Measurements from ENCODE around the gene ABI3.

Gene ABI3

GRCh38 chr17:49198211-49198610 lies 12.3 kb upstream of the ABI3 start:
- H3K4me3 ChIP-seq (ENCODE audit: low read length) = no peak overlapping the region
- H3K27ac ChIP-seq (ENCODE audit: low read length) = no peak overlapping the region
- H3K4me1 ChIP-seq (ENCODE audit: low read length) = peaks cover 13% of the 10 kb centered on the region
- H4K20me1 ChIP-seq (ENCODE audit: insufficient read depth, low read length) = no peaks in the 10 kb centered on the region
- no peaks in the 10 kb centered on the region for H3K36me3 ChIP-seq (replicated peaks; ENCODE audit: low read depth, low read length)
- H3K27me3 ChIP-seq (ENCODE audit: low read depth, low read length) = no peaks in the 10 kb centered on the region
- no peak for TF ChIP-seq EZH2phosphoT487 (IDR thresholded peaks at IDR 0.05; ENCODE audit: low read depth)
- TF ChIP-seq CTCF (IDR thresholded peaks at IDR 0.05; ENCODE audit: low read depth, low read length) = no peak
- no peaks in the 10 kb centered on the region for H3K79me2 ChIP-seq (ENCODE audit: low read length)
- H2AFZ ChIP-seq (ENCODE audit: low read depth, low read length) = no peak overlapping the region
- no peak overlapping the region for H3K9ac ChIP-seq (ENCODE audit: low read length)
- no peaks in the 10 kb centered on the region for H3K9me3 ChIP-seq (ENCODE audit: insufficient read depth, low read length)
- no peak overlapping the region for H3K4me2 ChIP-seq (ENCODE audit: low read length)

GRCh38 chr17:49200423-49201083 lies 10.0 kb upstream of the ABI3 start:
- Histone ChIP-seq H3K79me2 (ENCODE audit: low read length) (no peaks in the 10 kb centered on the region), H2AFZ (ENCODE audit: low read depth, low read length) (no peak overlapping the region), H3K27ac (ENCODE audit: low read length) (no peak overlapping the region), H3K27me3 (ENCODE audit: low read depth, low read length) (no peaks in the 10 kb centered on the region), H3K4me3 (ENCODE audit: low read length) (no peak overlapping the region), H3K9ac (ENCODE audit: low read length) (no peak overlapping the region), H3K9me3 (ENCODE audit: insufficient read depth, low read length) (no peaks in the 10 kb centered on the region), H3K36me3 (replicated peaks; ENCODE audit: low read depth, low read length) (no peaks in the 10 kb centered on the region), H3K4me1 (ENCODE audit: low read length) (peaks cover 3% of the 10 kb centered on the region), H4K20me1 (ENCODE audit: insufficient read depth, low read length) (no peaks in the 10 kb centered on the region), H3K4me2 (ENCODE audit: low read length) (no peak overlapping the region)
- no peak for TF ChIP-seq EZH2phosphoT487 (IDR thresholded peaks at IDR 0.05; ENCODE audit: low read depth)
- TF ChIP-seq CTCF (IDR thresholded peaks at IDR 0.05; ENCODE audit: low read depth, low read length) = no peak

- Histone ChIP-seq H3K4me3 (ENCODE audit: low read length) (no peak overlapping the region), H3K79me2 (ENCODE audit: low read length) (no peaks in the 10 kb centered on the region), H3K27me3 (ENCODE audit: low read depth, low read length) (no peaks in the 10 kb centered on the region), H2AFZ (ENCODE audit: low read depth, low read length) (no peak overlapping the region), H3K9ac (ENCODE audit: low read length) (no peak overlapping the region), H3K36me3 (replicated peaks; ENCODE audit: low read depth, low read length) (peaks cover 2% of the 10 kb centered on the region), H3K9me3 (ENCODE audit: insufficient read depth, low read length) (no peaks in the 10 kb centered on the region), H3K4me1 (ENCODE audit: low read length) (no peaks in the 10 kb centered on the region), H3K4me2 (ENCODE audit: low read length) (no peak overlapping the region), H4K20me1 (ENCODE audit: insufficient read depth, low read length) (no peaks in the 10 kb centered on the region), H3K27ac (ENCODE audit: low read length) (no peak overlapping the region)
- TF ChIP-seq CTCF (IDR thresholded peaks at IDR 0.05; ENCODE audit: low read depth, low read length) = no peak
- TF ChIP-seq EZH2phosphoT487 (IDR thresholded peaks at IDR 0.05; ENCODE audit: low read depth) = no peak
Measured at GRCh38 chr17:49201481-49201927, 9.0 kb upstream of the ABI3 start.

- H3K4me1 ChIP-seq (ENCODE audit: low read length) = no peaks in the 10 kb centered on the region
- no peak overlapping the region for H3K4me3 ChIP-seq (ENCODE audit: low read length)
- H3K9ac ChIP-seq (ENCODE audit: low read length) = no peak overlapping the region
- H3K27ac ChIP-seq (ENCODE audit: low read length) = no peak overlapping the region
- no peaks in the 10 kb centered on the region for H4K20me1 ChIP-seq (ENCODE audit: insufficient read depth, low read length)
- H2AFZ ChIP-seq (ENCODE audit: low read depth, low read length) = no peak overlapping the region
- H3K79me2 ChIP-seq (ENCODE audit: low read length) = no peaks in the 10 kb centered on the region
- H3K9me3 ChIP-seq (ENCODE audit: insufficient read depth, low read length) = no peaks in the 10 kb centered on the region
- no peak for TF ChIP-seq CTCF (IDR thresholded peaks at IDR 0.05; ENCODE audit: low read depth, low read length)
- no peak for TF ChIP-seq EZH2phosphoT487 (IDR thresholded peaks at IDR 0.05; ENCODE audit: low read depth)
- H3K36me3 ChIP-seq (replicated peaks; ENCODE audit: low read depth, low read length) = peaks cover 3% of the 10 kb centered on the region
- no peak overlapping the region for H3K4me2 ChIP-seq (ENCODE audit: low read length)
- H3K27me3 ChIP-seq (ENCODE audit: low read depth, low read length) = no peaks in the 10 kb centered on the region
Measured at GRCh38 chr17:49203796-49204195, 6.7 kb upstream of the ABI3 start.
